NOMO-1 treated with dmso at 0.1 percent for 144 hours (cell line): Measurements from ENCODE around the gene RNLS.

ENCODE experiments used
- DNase-seq: peaks from one replicate; lab custom pipeline; 2025; ENCODE audit not compliant: unreplicated experiment; lab: John Stamatoyannopoulos, UW

The RNLS gene

DNA sequence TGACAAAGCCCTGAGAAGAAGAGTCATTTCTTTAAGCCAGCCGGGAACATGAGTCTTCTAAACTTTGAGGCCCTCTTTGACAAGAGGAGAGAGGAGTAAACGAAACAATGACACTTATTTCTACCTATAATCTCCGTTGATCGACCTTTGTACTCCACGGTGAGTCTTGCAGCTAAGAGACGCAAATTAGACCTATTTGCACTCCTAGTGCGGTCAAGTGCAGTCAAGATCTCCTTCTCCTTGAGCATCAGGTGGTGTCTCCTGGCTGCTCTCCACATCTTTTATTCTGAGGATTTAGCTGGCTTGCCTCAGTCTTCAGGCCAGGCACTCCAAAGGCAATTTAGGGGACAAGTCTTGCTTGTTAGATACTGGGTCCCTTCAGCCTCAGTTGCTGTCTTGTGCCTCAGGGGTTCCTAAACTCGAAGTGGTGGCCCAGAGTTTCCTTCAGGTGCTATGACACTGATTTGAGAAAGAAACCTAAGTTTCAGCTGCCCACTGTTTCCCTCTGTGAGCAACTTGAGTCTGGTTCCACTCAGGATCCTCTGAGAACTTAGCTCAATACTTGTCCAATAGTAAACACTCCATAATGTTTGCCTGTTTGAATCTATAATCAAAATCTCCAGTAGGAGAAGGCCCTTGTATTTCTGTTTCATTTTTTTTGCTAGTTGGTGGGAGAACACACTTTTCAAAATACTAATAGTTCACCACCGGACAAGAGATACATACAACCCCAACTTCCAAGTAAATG lies 312.9 kb downstream of the RNLS start:
- no peak for DNase-seq

- DNase-seq: no peak
Measured at GRCh38 chr10:88262591-88263234, 320.4 kb downstream of the RNLS start.

DNA sequence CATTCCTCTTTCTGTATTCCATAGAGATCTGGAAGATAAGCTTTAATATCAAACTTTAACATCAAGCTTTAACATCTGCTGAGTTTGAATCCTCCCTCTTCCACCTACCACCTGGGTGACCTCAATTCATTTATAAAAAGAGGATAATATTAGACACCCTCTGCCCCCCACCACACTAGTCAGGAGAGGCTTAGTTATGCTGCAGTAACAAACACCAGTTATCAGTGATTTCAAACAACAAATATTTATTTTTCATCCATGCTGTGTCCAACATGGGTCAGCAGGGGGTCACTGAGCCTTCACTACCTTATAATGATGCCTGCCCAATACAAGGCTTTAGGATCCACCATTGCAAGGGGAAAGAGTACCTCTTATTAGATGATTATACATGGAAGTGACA lies 322.0 kb downstream of the RNLS start:
- no peak for DNase-seq

DNA sequence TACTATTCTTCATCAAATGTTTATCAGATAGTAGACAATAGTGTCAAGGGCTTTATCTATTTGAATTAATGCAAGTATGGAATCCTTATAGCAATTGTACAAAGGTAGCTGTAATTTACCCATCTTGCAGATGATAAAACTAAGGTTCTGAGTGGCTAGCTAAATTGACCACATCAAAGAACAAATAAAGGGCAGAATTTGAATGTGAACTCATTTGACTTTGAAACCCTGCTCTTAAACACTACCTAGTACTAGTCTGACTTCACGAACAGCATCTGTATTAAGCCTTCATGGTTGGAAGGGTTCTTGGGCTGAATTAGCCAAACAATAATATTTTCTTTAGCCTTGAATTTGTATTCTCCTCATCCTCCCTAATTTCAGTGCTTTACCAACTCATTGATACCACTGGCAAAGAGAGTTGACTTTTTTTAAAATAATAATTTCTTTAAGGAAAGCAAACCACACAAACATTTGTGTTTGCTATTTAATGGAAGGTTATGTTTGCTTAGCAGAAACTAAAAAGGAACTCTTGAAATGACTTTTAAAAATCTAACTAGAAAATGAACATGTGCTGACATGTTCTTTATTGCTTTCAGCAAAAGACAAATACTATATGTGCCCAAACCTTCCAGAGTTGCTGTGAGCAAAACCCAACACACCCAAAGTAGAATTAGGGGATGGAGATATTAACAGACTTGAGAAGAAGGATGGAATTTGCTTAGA lies 322.6 kb downstream of the RNLS start:
- no peak for DNase-seq

- no peak for DNase-seq
Measured at GRCh38 chr10:88259381-88259780, 323.7 kb downstream of the RNLS start.

- DNase-seq: no peak
Measured at GRCh38 chr10:88256886-88257285, 326.2 kb downstream of the RNLS start.

GRCh38 chr10:88256013-88256680 lies 327.0 kb downstream of the RNLS start:
- DNase-seq: no peak

DNA sequence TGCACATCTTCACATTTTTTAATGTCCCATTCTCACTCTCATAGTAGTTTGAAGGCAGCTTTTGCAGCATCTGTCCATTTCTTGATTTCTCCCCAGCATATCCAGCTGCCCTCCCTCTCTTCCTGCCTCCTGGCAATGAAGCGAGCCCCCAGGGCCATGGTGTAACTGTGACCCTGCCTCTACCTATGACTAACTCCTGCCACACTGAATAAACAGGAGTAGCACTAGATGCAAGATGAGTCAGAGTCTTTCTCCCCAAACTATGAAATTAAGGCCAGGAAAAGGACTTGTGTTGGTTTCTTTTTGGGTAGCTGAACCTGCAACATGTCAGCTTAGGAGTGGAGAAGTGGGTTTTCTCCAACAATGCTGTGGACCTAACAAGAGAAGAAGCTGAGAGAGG lies 329.0 kb downstream of the RNLS start:
- no peak for DNase-seq

DNA sequence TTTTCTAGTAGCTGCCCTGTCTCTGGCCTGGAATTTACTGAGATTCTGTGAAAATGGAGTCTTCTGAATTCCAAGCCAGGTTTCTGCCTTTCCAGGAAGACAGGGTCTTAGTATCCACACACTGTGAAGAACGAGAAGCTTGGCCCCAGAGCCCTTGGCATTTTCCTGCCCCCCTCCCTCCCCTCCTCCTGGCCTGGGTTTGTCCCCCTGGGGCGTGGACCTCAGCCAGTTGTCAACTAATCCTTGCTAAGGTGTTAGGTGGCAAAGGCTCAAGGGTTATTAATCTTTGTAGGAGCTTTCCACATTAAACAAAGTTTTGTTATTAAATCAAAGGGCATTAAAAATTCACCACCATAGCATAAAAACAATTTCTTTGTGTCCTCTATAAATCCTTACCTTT lies 329.5 kb downstream of the RNLS start:
- no peak for DNase-seq

GRCh38 chr10:88253128-88253527 lies 330.0 kb downstream of the RNLS start:
- no peak for DNase-seq

DNA sequence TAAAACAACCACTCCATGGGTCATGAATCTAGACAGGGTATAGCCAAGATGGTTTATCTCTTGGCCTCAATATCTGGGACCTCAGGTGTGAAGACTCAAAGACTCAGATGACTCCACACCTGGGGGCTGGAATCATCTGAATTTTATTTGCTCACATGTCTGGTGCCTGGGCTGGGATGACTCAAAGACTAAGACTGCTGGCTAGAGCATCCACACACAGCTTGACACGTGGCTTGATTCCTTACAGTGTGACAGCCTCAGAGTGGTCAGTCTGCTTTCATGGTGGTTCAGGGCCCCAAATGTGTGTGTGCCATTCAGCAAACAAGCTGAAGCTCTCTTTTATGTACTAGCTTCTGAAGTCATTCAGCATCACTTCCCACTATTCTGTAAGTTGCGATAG lies 333.7 kb downstream of the RNLS start:
- DNase-seq: no peak

GRCh38 chr10:88246675-88247074 lies 336.4 kb downstream of the RNLS start:
- no peak for DNase-seq

DNA sequence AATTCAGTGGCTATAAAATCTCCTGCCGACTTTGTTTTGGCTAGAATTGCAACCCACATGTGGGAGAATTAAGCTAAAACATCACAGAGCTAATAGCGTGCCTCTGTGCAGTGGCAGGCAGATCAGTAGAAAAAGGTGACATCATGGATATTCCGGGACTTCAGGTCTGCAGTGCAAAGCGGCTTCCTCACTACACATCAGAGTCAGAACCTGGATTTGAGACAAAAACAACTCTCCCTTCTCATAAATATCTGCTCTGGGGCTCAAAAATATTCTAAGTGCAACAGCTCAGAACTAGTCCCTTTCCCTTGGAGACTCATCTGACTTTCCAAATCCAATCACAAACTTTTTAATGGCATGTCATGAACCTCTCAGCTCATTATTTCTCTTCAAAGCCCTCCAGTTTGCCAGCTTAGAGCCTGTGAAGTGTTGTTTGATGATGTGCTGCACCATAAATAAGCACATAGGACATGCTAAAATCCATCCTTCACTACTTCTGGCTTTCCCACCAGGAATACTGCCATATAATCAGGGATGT lies 337.1 kb downstream of the RNLS start:
- no peak for DNase-seq

DNA sequence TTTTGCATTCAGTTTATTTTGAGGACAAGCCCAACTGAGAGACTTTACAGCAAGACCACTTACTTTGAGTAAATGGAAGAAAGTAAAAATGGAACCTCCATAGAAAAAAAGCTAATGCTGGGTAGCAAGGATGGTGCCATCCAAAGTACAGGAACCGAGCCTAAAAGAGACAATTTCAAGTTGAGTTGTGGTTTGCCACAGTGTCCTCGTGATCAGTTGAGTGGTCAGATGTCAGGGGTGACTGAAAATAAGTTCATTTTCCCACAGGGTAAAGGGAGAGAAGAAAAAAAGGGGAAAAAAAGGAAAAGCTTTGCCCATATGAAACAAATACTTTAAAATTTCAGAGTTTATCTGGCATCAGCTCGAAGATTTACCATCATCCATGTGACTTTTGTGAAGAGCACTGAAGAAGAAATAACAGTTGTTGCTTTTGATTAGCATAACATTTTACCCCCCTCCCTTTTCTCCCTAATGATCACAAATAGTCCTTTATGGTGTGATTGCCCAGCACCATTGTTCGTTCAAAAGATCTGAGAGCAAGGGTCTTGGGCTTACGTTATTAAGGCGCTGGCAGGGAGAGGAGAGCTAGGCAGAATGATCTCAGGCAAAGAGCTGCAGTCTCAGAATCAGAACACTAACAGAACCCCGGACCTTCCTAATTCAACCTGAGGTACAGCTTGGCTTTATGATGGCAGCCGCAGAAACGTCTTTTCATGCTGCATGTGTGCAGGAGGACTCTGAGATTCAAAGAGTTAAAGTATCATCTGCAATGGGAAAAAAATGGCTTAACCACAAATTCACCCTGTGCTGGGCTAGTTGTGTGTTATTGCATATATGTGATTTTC lies 338.1 kb downstream of the RNLS start:
- no peak for DNase-seq

GRCh38 chr10:88243836-88244730 lies 339.0 kb downstream of the RNLS start:
- DNase-seq: no peak

GRCh38 chr10:88243202-88243744 lies 339.8 kb downstream of the RNLS start:
- DNase-seq: no peak

DNA sequence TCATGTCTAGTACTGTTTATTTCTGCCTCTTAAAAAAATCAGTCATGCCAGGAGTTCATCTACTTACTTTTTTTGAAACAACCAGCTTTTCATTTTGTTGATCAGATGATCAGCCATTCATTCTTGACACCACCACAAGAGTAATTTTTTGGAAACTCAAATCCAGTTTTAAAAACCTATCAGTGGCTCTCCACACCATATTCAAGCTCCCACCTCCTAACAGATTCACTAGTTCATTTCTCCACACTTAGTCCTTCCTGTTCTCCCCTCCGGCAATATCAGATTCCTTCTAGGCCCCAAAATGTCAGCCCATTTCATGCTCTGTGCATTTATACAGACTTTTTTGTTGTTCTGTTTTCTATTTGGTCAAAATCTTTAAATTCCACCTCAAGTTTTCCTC lies 341.6 kb downstream of the RNLS start:
- DNase-seq: no peak

- no peak for DNase-seq
Measured at GRCh38 chr10:88239212-88239611, 343.9 kb downstream of the RNLS start.

- DNase-seq: no peak
Measured at GRCh38 chr10:88238615-88238914, 344.6 kb downstream of the RNLS start.
